Vagina (tissue), 2 donors: Measurements from ENCODE around the gene PSMF1. TPM values are rescaled to one million over a fixed set of nuclear protein-coding genes. Genes with fewer than 3 reads are reported as not detected.

ENCODE experiments used
- DNase-seq, 2 donors: peaks; one replicate each; pipeline ENCODE4 v3.0.0-alpha.2; 2017; ENCODE audit errors: extremely low spot score in 2 of 2
- H3K27ac ChIP-seq: fragments of 200-600 bp; sonication (generic); one replicate; pipeline ENCODE4 v1.5.1; 2019
- H3K27me3 ChIP-seq: fragments of 200-600 bp; sonication (generic); one replicate; pipeline ENCODE4 v1.5.1; 2019
- H3K36me3 ChIP-seq, 2 donors: fragments of 200-600 bp; sonication (generic); one replicate each; pipeline ENCODE4 v1.5.1; 2017 to 2019
- H3K4me1 ChIP-seq: fragments of 200-600 bp; sonication (generic); one replicate; pipeline ENCODE4 v1.5.1; 2019
- H3K4me3 ChIP-seq, 2 donors: fragments of 200-600 bp; sonication (generic); 1 replicate in 1 of 2; 2 replicates in 1 of 2; pipeline ENCODE4 v1.5.1; 2016 to 2019
- H3K9me3 ChIP-seq: fragments of 200-600 bp; sonication (generic); one replicate; pipeline ENCODE4 v1.5.1; 2019
- POLR2A ChIP-seq, 2 donors: fragments of 450-650 bp; IDR thresholded peaks; one replicate each; pipeline ENCODE4 v1.6.1; 2017; ENCODE audit warnings: antibody characterized with exemption in 2 of 2, mild to moderate bottlenecking in 2 of 2, moderate library complexity in 2 of 2
- POLR2AphosphoS5 ChIP-seq, 2 donors: sonication (generic); formaldehyde crosslinking; IDR thresholded peaks; one replicate each; pipeline ENCODE4 v1.9.0; 2017; ENCODE audit warnings: antibody characterized with exemption in 2 of 2, mild to moderate bottlenecking in 2 of 2, low read depth in 1 of 2; ENCODE audit not compliant: insufficient read depth in 1 of 2
- intact Hi-C: fragments of 100-400 bp; cut with DNase I; formaldehyde crosslinking; loops from one replicate; pipeline ENCODE4 v1.15.1; 2023
- total RNA-seq: library from RNA; depleted of rRNA; stranded (reverse); fragments of >200 nt; gene quantifications from one replicate; pipeline ENCODE4 v1.2.3, GENCODE V29; 2016
- TF ChIP-seq, protein P1 (sequence below), 3 experiments: fragments of 450-650 bp in 2 of 3; fragments of 200-600 bp in 1 of 3; sonication (generic) in 1 of 3; IDR thresholded peaks; one replicate each; pipeline ENCODE4 v1.5.1; 2017 to 2019; ENCODE audit warnings: antibody characterized with exemption in 3 of 3, mild to moderate bottlenecking in 2 of 3, moderate library complexity in 2 of 3

Gene PSMF1
- total RNA-seq, 1 donor from 2014 or later = 52.8 TPM

DNA sequence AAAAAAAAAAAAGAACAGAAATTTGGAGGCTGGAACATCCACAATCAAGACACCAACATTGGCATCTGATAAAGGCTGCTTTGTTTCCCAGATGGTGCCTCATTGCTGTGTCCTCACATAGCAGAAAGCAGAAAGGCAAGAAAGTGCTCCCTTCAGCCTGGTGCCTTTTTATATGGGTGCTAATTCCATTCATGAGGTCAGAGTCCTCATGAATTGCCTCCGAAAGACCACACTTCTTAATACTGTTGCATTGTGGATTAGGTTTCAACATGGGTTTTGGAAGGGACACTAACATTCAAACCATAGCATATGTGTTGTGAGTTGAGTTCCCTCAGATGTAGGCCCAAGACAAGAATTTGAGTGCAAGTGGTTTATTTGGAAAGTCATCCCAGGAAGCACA is 76.8 kb downstream of the PSMF1 start:
- H3K27me3 ChIP-seq = no peaks in the 10 kb centered on the region
- no peaks in the 10 kb centered on the region for H3K4me1 ChIP-seq
- no peak overlapping the region for H3K27ac ChIP-seq
- TF ChIP-seq, protein P1, sequence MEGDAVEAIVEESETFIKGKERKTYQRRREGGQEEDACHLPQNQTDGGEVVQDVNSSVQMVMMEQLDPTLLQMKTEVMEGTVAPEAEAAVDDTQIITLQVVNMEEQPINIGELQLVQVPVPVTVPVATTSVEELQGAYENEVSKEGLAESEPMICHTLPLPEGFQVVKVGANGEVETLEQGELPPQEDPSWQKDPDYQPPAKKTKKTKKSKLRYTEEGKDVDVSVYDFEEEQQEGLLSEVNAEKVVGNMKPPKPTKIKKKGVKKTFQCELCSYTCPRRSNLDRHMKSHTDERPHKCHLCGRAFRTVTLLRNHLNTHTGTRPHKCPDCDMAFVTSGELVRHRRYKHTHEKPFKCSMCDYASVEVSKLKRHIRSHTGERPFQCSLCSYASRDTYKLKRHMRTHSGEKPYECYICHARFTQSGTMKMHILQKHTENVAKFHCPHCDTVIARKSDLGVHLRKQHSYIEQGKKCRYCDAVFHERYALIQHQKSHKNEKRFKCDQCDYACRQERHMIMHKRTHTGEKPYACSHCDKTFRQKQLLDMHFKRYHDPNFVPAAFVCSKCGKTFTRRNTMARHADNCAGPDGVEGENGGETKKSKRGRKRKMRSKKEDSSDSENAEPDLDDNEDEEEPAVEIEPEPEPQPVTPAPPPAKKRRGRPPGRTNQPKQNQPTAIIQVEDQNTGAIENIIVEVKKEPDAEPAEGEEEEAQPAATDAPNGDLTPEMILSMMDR (IDR thresholded peaks at IDR 0.05) = no peak
- no peak for TF ChIP-seq POLR2AphosphoS5 (IDR thresholded peaks at IDR 0.05; ENCODE audit: insufficient read depth in 1 of 2, low read depth in 1 of 2)
- no peak for TF ChIP-seq POLR2A (IDR thresholded peaks at IDR 0.05)
- intact Hi-C loops = no loop called here
- H3K36me3 ChIP-seq = no peaks in the 10 kb centered on the region
- no peak overlapping the region for H3K4me3 ChIP-seq
- H3K9me3 ChIP-seq = no peaks in the 10 kb centered on the region
- no peak for DNase-seq

DNA sequence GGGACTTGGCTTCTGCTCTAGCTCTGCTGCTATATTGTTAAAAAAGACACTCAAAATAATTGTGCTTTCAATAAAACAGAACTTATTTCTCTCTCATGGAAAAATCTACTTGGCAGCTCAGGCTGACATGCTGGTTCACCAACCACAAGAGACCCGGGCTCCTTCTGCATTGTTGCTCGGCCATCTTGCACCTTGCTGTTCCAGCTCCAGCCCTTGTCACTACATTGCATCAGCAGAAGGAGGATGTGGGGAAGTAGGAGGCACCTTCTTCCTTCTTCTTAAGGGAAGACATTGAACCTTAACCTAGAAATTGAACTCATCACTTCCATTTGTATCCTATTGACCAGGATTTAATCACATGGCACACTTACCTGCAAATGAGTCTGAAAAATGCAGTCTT is 78.2 kb downstream of the PSMF1 start:
- H3K36me3 ChIP-seq = no peaks in the 10 kb centered on the region
- intact Hi-C loops = no loop called here
- H3K4me1 ChIP-seq = no peaks in the 10 kb centered on the region
- TF ChIP-seq POLR2A (IDR thresholded peaks at IDR 0.05) (no peak), POLR2AphosphoS5 (IDR thresholded peaks at IDR 0.05; ENCODE audit: insufficient read depth in 1 of 2, low read depth in 1 of 2) (no peak)
- TF ChIP-seq, protein P1 (IDR thresholded peaks at IDR 0.05) = no peak
- no peaks in the 10 kb centered on the region for H3K27me3 ChIP-seq
- H3K9me3 ChIP-seq = no peaks in the 10 kb centered on the region
- no peak for DNase-seq
- no peak overlapping the region for H3K27ac ChIP-seq
- no peak overlapping the region for H3K4me3 ChIP-seq

DNA sequence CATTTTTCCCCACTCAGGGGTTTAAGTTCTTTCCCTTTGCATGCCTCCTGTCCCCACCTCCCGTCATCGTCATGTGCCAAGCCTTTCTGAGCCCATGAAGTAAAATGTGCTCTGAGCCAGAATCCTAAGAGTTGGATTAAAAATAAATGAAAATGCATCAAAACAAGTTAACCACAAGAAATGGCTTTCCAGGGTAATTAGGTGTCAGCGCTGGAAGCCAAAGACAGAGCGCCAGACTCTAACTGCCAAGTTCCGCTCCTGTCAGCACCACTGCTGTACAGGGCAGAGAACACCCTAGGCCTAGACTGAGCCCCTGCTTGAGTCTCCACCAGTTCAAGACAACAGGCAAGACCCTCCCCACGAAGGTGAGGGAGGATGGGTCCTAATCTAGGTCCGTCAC is 79.4 kb downstream of the PSMF1 start:
- Histone ChIP-seq H3K27me3 (no peaks in the 10 kb centered on the region), H3K27ac (no peak overlapping the region), H3K36me3 (no peaks in the 10 kb centered on the region), H3K4me3 (no peak overlapping the region), H3K4me1 (no peaks in the 10 kb centered on the region), H3K9me3 (no peaks in the 10 kb centered on the region)
- TF ChIP-seq, protein P1 (IDR thresholded peaks at IDR 0.05) = no peak
- no peak for TF ChIP-seq POLR2AphosphoS5 (IDR thresholded peaks at IDR 0.05; ENCODE audit: insufficient read depth in 1 of 2, low read depth in 1 of 2)
- no peak for TF ChIP-seq POLR2A (IDR thresholded peaks at IDR 0.05)
- no peak for DNase-seq
- intact Hi-C loops = no loop called here

DNA sequence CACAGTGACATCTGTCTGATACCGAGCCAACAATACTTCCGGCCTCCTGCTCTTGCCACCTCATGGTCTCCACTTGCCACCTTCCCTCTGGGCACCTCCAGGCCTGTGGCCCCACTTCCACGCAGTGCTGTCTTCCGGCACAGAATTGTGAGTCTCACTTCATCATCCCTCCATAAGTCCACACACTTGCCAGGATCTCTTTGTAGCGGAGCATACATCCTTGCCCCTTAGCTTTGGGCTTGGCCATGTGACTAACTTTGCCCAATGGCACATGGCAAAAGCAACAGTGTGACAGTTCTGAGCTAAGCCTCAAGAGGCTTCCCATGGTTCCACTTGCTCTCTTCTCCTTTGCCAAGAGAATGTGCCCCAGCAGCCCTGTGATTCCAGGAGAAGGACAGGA is 80.3 kb downstream of the PSMF1 start:
- Histone ChIP-seq H3K4me3 (no peak overlapping the region), H3K27ac (no peak overlapping the region), H3K9me3 (no peaks in the 10 kb centered on the region), H3K36me3 (no peaks in the 10 kb centered on the region), H3K4me1 (no peaks in the 10 kb centered on the region), H3K27me3 (no peaks in the 10 kb centered on the region)
- TF ChIP-seq POLR2A (IDR thresholded peaks at IDR 0.05) = no peak
- TF ChIP-seq, protein P1 (IDR thresholded peaks at IDR 0.05) = no peak
- no peak for TF ChIP-seq POLR2AphosphoS5 (IDR thresholded peaks at IDR 0.05; ENCODE audit: insufficient read depth in 1 of 2, low read depth in 1 of 2)
- intact Hi-C loops = no loop called here
- no peak for DNase-seq

DNA sequence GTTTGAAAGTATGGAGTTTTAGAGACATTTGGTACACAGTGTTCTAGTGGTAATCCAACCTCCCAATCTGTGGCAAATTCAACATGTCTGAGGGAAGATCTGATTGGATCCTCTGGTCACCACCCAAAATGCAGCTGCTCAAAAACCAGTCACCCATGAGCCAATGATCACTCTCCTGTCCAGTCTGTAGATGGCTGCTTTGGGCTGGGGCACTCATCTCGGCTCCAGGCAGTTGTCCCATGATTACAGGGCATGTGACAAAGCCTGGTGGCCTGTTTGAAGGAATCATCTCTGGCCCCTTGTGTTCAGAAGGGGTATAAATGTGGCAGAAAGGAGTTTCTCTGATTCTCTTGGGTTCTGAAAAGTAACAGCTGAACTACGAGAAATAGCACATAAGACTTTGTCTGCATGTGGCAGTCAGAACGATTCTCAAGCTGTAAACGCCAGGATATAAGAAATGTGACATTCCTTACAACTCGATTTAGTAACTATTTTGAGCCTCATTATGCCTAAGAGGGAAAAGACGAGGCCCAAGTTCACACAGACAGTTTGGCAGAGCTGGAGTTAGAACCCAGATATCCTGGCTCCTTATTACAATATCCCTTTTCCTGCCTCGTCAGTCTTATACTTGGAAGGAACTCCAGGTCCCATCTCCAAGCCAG is 80.9 kb downstream of the PSMF1 start:
- no peaks in the 10 kb centered on the region for H3K4me1 ChIP-seq
- no peak overlapping the region for H3K27ac ChIP-seq
- no peaks in the 10 kb centered on the region for H3K27me3 ChIP-seq
- no peaks in the 10 kb centered on the region for H3K9me3 ChIP-seq
- no peak overlapping the region for H3K4me3 ChIP-seq
- TF ChIP-seq POLR2AphosphoS5 (IDR thresholded peaks at IDR 0.05; ENCODE audit: insufficient read depth in 1 of 2, low read depth in 1 of 2) (no peak), POLR2A (IDR thresholded peaks at IDR 0.05) (no peak)
- TF ChIP-seq, protein P1 (IDR thresholded peaks at IDR 0.05) = no peak
- no peak for DNase-seq
- H3K36me3 ChIP-seq = no peaks in the 10 kb centered on the region
- intact Hi-C loops = no loop called here
